OCI-LY3 (cell line): ENCODE results near the gene NCOA3.

Source experiments
- H2AFZ ChIP-seq: fragments of 200-600, 300-600 bp; shearing (Covaris generic); 2 replicates; pipeline ENCODE4 v1.6.0; 2014; ENCODE audit warnings: antibody characterized with exemption, low read depth, low read length
- H3K27ac ChIP-seq: fragments of 200-600, 300-600 bp; sonication (generic); 2 replicates; pipeline ENCODE4 v1.5.1; 2014; ENCODE audit warnings: mild to moderate bottlenecking, low read length, moderate library complexity, mixed read lengths
- H3K27me3 ChIP-seq: fragments of 200-600, 300-600 bp; sonication (generic); 2 replicates; pipeline ENCODE4 v1.6.1; 2014; ENCODE audit warnings: low read depth, low read length, mixed read lengths
- H3K36me3 ChIP-seq: fragments of 200-600, 300-600 bp; sonication (generic); replicated peaks from 2 replicates; pipeline ENCODE3; 2014; ENCODE audit warnings: low read depth, low read length, mixed read lengths
- H3K4me1 ChIP-seq: fragments of 300-600, 200-600 bp; sonication (generic); 2 replicates; pipeline ENCODE4 v1.6.1; 2014; ENCODE audit warnings: low read length, mixed read lengths
- H3K4me2 ChIP-seq: fragments of 200-600, 300-600 bp; sonication (generic); 2 replicates; pipeline ENCODE4 v1.6.1; 2014; ENCODE audit warnings: low read length, mixed read lengths
- H3K4me3 ChIP-seq: fragments of 300-600, 200-600 bp; sonication (generic); 2 replicates; pipeline ENCODE4 v1.5.1; 2014; ENCODE audit warnings: antibody characterized with exemption, mild to moderate bottlenecking, low read length, moderate library complexity
- H3K79me2 ChIP-seq: fragments of 300-600, 200-600 bp; shearing (Covaris generic); 2 replicates; pipeline ENCODE4 v1.6.1; 2014; ENCODE audit warnings: mild to moderate bottlenecking, low read length, mixed read lengths
- H3K9ac ChIP-seq: fragments of 300-600, 200-600 bp; shearing (Covaris generic); 2 replicates; pipeline ENCODE4 v1.6.0; 2014; ENCODE audit warnings: mild to moderate bottlenecking, low read length, moderate library complexity
- H3K9me3 ChIP-seq: fragments of 200-600, 300-600 bp; shearing (Covaris generic); 2 replicates; pipeline ENCODE4 v1.6.1; 2014; ENCODE audit warnings: low read length, mixed read lengths; ENCODE audit not compliant: insufficient read depth
- H4K20me1 ChIP-seq: fragments of 200-600, 300-600 bp; sonication (generic); 2 replicates; pipeline ENCODE4 v1.6.1; 2016; ENCODE audit warnings: low read length, mixed read lengths; ENCODE audit not compliant: insufficient read depth
- CTCF ChIP-seq: fragments of 200-600, 300-600 bp; sonication (generic); IDR thresholded peaks from 2 replicates; pipeline ENCODE4 v1.5.1; 2014; ENCODE audit warnings: antibody characterized with exemption, low read length, low read depth
- EZH2phosphoT487 ChIP-seq: fragments of 200-600 bp; shearing (Covaris generic); IDR thresholded peaks from 2 replicates; pipeline ENCODE4 v1.6.1; 2018; ENCODE audit warnings: antibody characterized with exemption, mixed run types, low read depth

NCOA3 gene

DNA sequence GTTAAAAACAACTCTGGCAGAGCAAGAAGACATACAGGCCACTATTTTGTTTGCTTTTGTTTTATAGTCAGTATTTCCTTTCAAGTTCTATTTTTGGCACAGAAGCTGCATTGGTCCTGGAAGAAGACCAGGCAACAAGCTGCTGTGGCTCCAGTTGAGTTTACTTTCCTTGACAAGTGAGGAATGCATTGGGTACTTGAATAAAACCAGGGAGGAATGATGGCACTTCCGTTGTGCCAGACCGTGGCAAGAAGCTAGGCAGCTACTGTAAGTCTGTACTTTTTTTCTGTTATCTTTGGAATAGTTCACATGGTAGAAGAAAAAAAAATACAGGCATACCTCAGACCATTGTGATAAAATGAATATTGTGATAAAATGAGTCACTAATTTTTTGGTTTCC, 66.3 kb downstream of the NCOA3 start:
- Histone ChIP-seq H4K20me1 (peaks cover 95% of the 10 kb centered on the region), H3K27me3 (no peaks in the 10 kb centered on the region), H3K4me3 (no peak overlapping the region), H3K4me2 (no peak overlapping the region), H3K79me2 (peaks cover 100% of the 10 kb centered on the region), H3K4me1 (peaks cover 9% of the 10 kb centered on the region; the same call in 1 of the 2 replicates), H3K36me3 (peaks cover 38% of the 10 kb centered on the region), H2AFZ (no peak overlapping the region), H3K9me3 (peaks cover 5% of the 10 kb centered on the region; the same call in 1 of the 2 replicates), H3K9ac (no peak overlapping the region), H3K27ac (no peak overlapping the region)
- TF ChIP-seq CTCF (no peak), EZH2phosphoT487 (no peak)

DNA sequence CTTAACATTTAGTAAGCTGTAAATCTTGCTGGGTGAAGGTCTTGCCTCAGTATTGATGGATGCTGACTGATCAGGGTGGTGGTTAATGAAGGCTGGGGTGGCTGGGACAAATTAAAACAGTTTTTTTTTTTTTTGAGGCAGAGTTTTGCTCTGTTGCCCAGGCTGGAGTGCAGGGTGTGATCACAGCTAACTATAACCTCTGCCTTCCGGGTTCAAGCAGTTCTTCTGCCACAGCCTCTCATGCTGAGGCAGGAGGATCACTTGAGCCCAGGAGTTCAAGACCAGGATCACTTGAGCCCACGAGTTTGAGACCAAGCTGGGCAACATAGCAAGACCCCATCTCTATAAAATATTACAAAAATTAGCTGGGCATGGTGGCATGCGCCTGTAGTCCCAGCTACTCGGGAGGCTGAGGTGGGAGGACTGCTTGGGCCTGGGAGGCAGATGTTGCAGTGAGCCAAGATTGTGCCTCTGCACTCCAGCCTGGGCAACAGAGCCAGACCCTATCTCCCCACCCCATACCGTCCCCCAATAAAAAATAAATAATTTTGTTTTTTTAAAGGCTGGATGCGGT, 67.2 kb downstream of the NCOA3 start:
- H3K4me1 ChIP-seq: peaks cover 15% of the 10 kb centered on the region
- H3K79me2 ChIP-seq: peaks cover 100% of the 10 kb centered on the region
- H4K20me1 ChIP-seq: peaks cover 95% of the 10 kb centered on the region
- no peak overlapping the region for H3K27ac ChIP-seq
- no peaks in the 10 kb centered on the region for H3K27me3 ChIP-seq
- no peak overlapping the region for H3K9ac ChIP-seq
- no peak overlapping the region for H3K4me2 ChIP-seq
- H3K36me3 ChIP-seq: peaks cover 38% of the 10 kb centered on the region
- no peak overlapping the region for H2AFZ ChIP-seq
- peaks cover 5% of the 10 kb centered on the region; the same call in 1 of the 2 replicates for H3K9me3 ChIP-seq
- no peak overlapping the region for H3K4me3 ChIP-seq
- TF ChIP-seq EZH2phosphoT487: no peak

- Histone ChIP-seq H3K4me1 (peaks cover 35% of the 10 kb centered on the region), H3K27ac (no peak overlapping the region), H3K9me3 (peaks cover 5% of the 10 kb centered on the region; the same call in 1 of the 2 replicates), H4K20me1 (peaks cover 94% of the 10 kb centered on the region), H3K36me3 (peaks cover 36% of the 10 kb centered on the region), H2AFZ (no peak overlapping the region), H3K4me2 (no peak overlapping the region), H3K9ac (no peak overlapping the region), H3K4me3 (no peak overlapping the region), H3K27me3 (no peaks in the 10 kb centered on the region), H3K79me2 (peaks cover 100% of the 10 kb centered on the region)
- TF ChIP-seq CTCF (no peak), EZH2phosphoT487 (no peak)
Observed at GRCh38 chr20:47571426-47571825, 69.7 kb downstream of the NCOA3 start.

DNA sequence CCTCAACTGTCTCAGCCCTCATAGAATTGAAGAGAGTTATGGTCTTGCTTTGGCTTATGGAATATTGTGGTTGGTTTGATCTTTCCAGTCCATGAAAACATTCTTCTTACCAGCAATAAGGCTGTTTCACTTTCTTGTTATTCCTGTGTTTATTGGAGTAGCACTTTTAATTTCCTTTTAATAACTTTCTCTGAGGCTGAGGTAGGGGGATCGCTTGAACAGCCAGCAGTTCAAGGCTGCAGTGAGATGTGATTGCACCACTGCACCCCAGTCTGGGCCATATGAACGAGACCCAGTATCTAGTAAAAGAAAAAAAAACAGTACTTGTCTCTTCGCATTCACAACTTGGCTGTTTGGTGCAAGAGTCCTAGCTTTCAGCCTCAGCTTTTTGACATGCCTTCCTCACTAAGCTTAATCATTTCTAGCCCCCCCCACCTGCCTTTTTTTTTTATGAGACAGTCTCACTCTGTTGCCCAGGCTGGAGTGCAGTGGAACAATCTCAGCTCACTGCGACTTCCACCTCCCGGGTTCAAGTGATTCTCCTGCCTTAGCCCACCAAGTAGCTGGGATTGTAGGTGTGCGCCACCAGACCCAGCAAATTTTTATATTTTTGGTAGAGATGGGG, 70.5 kb downstream of the NCOA3 start:
- Histone ChIP-seq H2AFZ (no peak overlapping the region), H3K9me3 (peaks cover 5% of the 10 kb centered on the region; the same call in 1 of the 2 replicates), H3K79me2 (peaks cover 100% of the 10 kb centered on the region), H4K20me1 (peaks cover 94% of the 10 kb centered on the region), H3K27ac (no peak overlapping the region), H3K36me3 (peaks cover 35% of the 10 kb centered on the region), H3K9ac (no peak overlapping the region), H3K27me3 (no peaks in the 10 kb centered on the region), H3K4me3 (no peak overlapping the region), H3K4me2 (no peak overlapping the region), H3K4me1 (peaks cover 42% of the 10 kb centered on the region)
- no peak for TF ChIP-seq CTCF
- no peak for TF ChIP-seq EZH2phosphoT487
